Renal cortex interstitium (tissue), 11 donors: ENCODE results near the gene SAMD8. TPM values are rescaled to one million over a fixed set of nuclear protein-coding genes. Genes with fewer than 3 reads are reported as not detected.
A peak's percentile ranks its signal among the peaks of the same experiment; 100 is the strongest.

Source experiments
- DNase-seq, 11 donors: peaks; one replicate each; pipeline ENCODE4 v3.0.0-alpha.2; 2013; ENCODE audit warnings: low read depth in 9 of 11, low spot score in 4 of 11; ENCODE audit errors: extremely low read depth in 1 of 11
- polyA plus RNA-seq, 3 donors: library from polyadenylated mRNA; unstranded; fragments of 120-200 nt; gene quantifications; one replicate each; pipeline ENCODE4 v1.2.1, GENCODE V29; 2013; ENCODE audit not compliant: insufficient read length in 3 of 3

The SAMD8 gene
- polyA plus RNA-seq, 3 donors: 12.0 to 15.3 (median 14.5) TPM

DNA sequence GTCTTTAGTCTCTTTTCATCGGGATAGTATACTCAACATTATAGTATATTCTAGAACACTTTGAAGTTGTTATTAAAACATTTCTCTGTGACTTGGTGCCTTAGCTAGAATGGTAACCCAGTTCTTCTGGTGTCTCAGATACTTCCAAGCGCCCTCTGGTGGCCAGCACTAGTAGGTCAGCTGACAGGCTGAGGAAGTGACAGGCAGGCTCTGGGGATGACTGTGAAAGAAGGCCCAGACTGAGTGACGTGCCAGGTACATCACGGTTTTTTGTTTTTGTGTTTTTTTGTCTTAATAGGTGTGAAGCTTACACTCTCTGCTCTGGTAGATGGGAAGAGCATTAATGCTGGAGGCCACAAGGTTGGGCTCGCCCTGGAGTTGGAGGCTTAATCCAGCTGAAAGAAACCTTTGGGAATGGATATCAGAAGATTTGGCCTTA, 119.2 kb downstream of the SAMD8 start:
- DNase-seq: peak in 6 of 11 donors; percentile 68 to 87 (median 76)

Other genes starting within 250 kb of the SAMD8 start
- gene VDAC2, start 99.1 kb downstream of the SAMD8 start, polyA plus RNA-seq: 100 to 1,000 TPM; 207 to 263 (median 238) TPM
- gene COMTD1, start 124.3 kb downstream of the SAMD8 start, polyA plus RNA-seq: 10 to 100 TPM in 2 of 3 donors, 1 to 10 TPM in 1; 4.3 to 10.5 (median 10.3) TPM